Gastroesophageal sphincter (tissue), 4 donors: ENCODE data around the gene CPNE1. TPM values are rescaled to one million over a fixed set of nuclear protein-coding genes. Genes with fewer than 3 reads are reported as not detected.
A peak's percentile ranks its signal among the peaks of the same experiment; 100 is the strongest.
"Not testable (repeated sequence)": the region's sequence is repeated elsewhere in the genome, so short reads cannot be mapped to it uniquely, and the experiment has no call there.

ENCODE experiments used
- ATAC-seq: fragments of 150-250 bp; one replicate; pipeline ENCODE4 v1.9.1; 2016; ENCODE audit warnings: mild to moderate bottlenecking, moderate library complexity
- H3K27ac ChIP-seq, 4 donors: fragments of 200-600 bp; sonication (generic) in 3 of 4; 1 replicate in 3 of 4; 2 replicates in 1 of 4; pipeline ENCODE4 v1.5.1; 2016 to 2019
- H3K27me3 ChIP-seq: fragments of 200-600 bp; sonication (generic); one replicate; pipeline ENCODE4 v1.5.1; 2019
- H3K36me3 ChIP-seq, 2 donors: fragments of 200-600 bp; sonication (generic); one replicate each; pipeline ENCODE4 v1.5.1; 2019; ENCODE audit warnings: control low read depth in 1 of 2
- H3K4me1 ChIP-seq, 3 donors: fragments of 200-600 bp; sonication (generic); 1 replicate in 2 of 3; 2 replicates in 1 of 3; pipeline ENCODE4 v1.5.1; 2016 to 2019; ENCODE audit warnings: control low read depth in 2 of 3
- H3K4me3 ChIP-seq, 2 donors: fragments of 200-600 bp; sonication (generic); one replicate each; pipeline ENCODE4 v1.5.1; 2019; ENCODE audit warnings: mild to moderate bottlenecking in 1 of 2, moderate library complexity in 1 of 2
- H3K9me3 ChIP-seq, 3 donors: fragments of 200-600 bp; sonication (generic); one replicate each; pipeline ENCODE4 v1.5.1; 2017 to 2019; ENCODE audit warnings: control low read depth in 2 of 3
- CTCF ChIP-seq, 4 experiments: fragments of 200-600 bp in 2 of 4; fragments of 450-650 bp in 2 of 4; sonication (generic) in 1 of 4; IDR thresholded peaks; one replicate each; pipeline ENCODE4 v1.5.1; 2017 to 2019; ENCODE audit warnings: antibody characterized with exemption in 4 of 4, mild to moderate bottlenecking in 2 of 4, moderate library complexity in 2 of 4
- EP300 ChIP-seq: sonication (generic); formaldehyde crosslinking; IDR thresholded peaks from one replicate; pipeline ENCODE4 v1.6.1; 2017; ENCODE audit warnings: antibody characterized with exemption, mild to moderate bottlenecking
- POLR2A ChIP-seq, 2 donors: fragments of 450-650 bp; IDR thresholded peaks; one replicate each; pipeline ENCODE4 v1.6.1; 2017; ENCODE audit warnings: antibody characterized with exemption in 2 of 2, mild to moderate bottlenecking in 2 of 2, moderate library complexity in 1 of 2
- POLR2AphosphoS5 ChIP-seq: sonication (generic); formaldehyde crosslinking; IDR thresholded peaks from one replicate; pipeline ENCODE4 v1.6.1; 2017; ENCODE audit warnings: antibody characterized with exemption
- WGBS, 2 donors: methylation state at CpG; one replicate each; pipeline ENCODE4 v1.1.5; 2018; ENCODE audit warnings: low coverage in 1 of 2; 5-methylcytosine and 5-hydroxymethylcytosine counted together
- total RNA-seq, 4 donors: library from RNA; depleted of rRNA; stranded (reverse); fragments of >200 nt; gene quantifications; one replicate each; pipeline ENCODE4 v1.1.0, GENCODE V29; 2016

CPNE1 gene
- total RNA-seq = 100 to 1,000 TPM in 2 of 4 donors, 10 to 100 TPM in 2; 43.8 to 131 (median 95.2) TPM

- peaks cover 0 to 20% of the 10 kb centered on the region in 2 donors for H3K36me3 ChIP-seq
- peak within 1 kb of the TSS; percentile 92 to 100 (median 98) for H3K27ac ChIP-seq
- TF ChIP-seq POLR2AphosphoS5 = peak; percentile 97
- TF ChIP-seq POLR2A (IDR thresholded peaks at IDR 0.05) = peak; percentile 87 to 92
- peak in 2 of 4 experiments; percentile 2 to 32 for TF ChIP-seq CTCF (IDR thresholded peaks at IDR 0.05)
- no peak for TF ChIP-seq EP300
- no peaks in the 10 kb centered on the region for H3K27me3 ChIP-seq
- H3K4me1 ChIP-seq = peaks cover 3 to 42% (median 12%) of the 10 kb centered on the region in 3 donors
- H3K4me3 ChIP-seq = peak within 1 kb of the TSS; percentile 78 to 81
- ATAC-seq = peak; percentile 97
- no peaks in the 10 kb centered on the region for H3K9me3 ChIP-seq
- 0 to 2% methylated on average over 6 to 11 of the region's 61 CpGs for WGBS, 2 donors
These were observed at the start of gene CPNE1, which contains the start of gene RBM12 for GRCh38 chr20:35664466-35665206. CPNE1 (minus strand) TSS chr20:35664900; CDS start chr20:35632923, 31,977 bp downstream. RBM12 (minus strand) TSS chr20:35664900; CDS start chr20:35655322, 9,578 bp downstream.

GRCh38 chr20:35714127-35714526 is 49.4 kb upstream of the CPNE1 start:
- TF ChIP-seq EP300 (no peak), POLR2A (IDR thresholded peaks at IDR 0.05) (no peak), CTCF (IDR thresholded peaks at IDR 0.05) (no peak)
- Histone ChIP-seq H3K9me3 (no peaks in the 10 kb centered on the region), H3K4me1 (peaks cover 6 to 64% (median 10%) of the 10 kb centered on the region in 3 donors), H3K4me3 (no peak overlapping the region), H3K27ac (no peak overlapping the region), H3K36me3 (peaks cover 5 to 100% of the 10 kb centered on the region in 2 donors), H3K27me3 (no peaks in the 10 kb centered on the region)
- no peak for ATAC-seq
- 49 to 56% methylated on average over 4 of the region's 4 CpGs for WGBS, 2 donors

- not testable (repeated sequence) for H3K27ac ChIP-seq, ATAC-seq, H3K4me3 ChIP-seq, H3K9me3 ChIP-seq, H3K27me3 ChIP-seq
- H3K36me3 ChIP-seq = peaks cover 5 to 100% of the 10 kb centered on the region in 2 donors
- peaks cover 6 to 61% (median 10%) of the 10 kb centered on the region in 3 donors for H3K4me1 ChIP-seq
- 75 to 82% methylated on average over 4 to 6 of the region's 9 CpGs for WGBS, 2 donors
These were observed 48.4 kb upstream of the CPNE1 start for GRCh38 chr20:35713120-35713519.

GRCh38 chr20:35711588-35712209 is 47.0 kb upstream of the CPNE1 start:
- Histone ChIP-seq H3K9me3 (no peaks in the 10 kb centered on the region), H3K27ac (peak overlapping the region in 1 of 4 donors; percentile 2), H3K36me3 (peaks cover 9 to 100% of the 10 kb centered on the region in 2 donors), H3K27me3 (no peaks in the 10 kb centered on the region), H3K4me1 (peaks cover 6 to 54% (median 10%) of the 10 kb centered on the region in 3 donors), H3K4me3 (no peak overlapping the region)
- no peak for ATAC-seq
- 53 to 69% methylated on average over 4 to 6 of the region's 6 CpGs for WGBS, 2 donors
- no peak for TF ChIP-seq POLR2AphosphoS5
- TF ChIP-seq CTCF (IDR thresholded peaks at IDR 0.05) = no peak
- no peak for TF ChIP-seq POLR2A (IDR thresholded peaks at IDR 0.05)
- TF ChIP-seq EP300 = no peak

GRCh38 chr20:35710884-35711587 is 46.3 kb upstream of the CPNE1 start:
- peaks cover 6 to 54% (median 10%) of the 10 kb centered on the region in 3 donors for H3K4me1 ChIP-seq
- H3K36me3 ChIP-seq = peaks cover 11 to 100% of the 10 kb centered on the region in 2 donors
- WGBS, 2 donors = 47 to 51% methylated on average over 6 of the region's 6 CpGs

More at GRCh38 chr20:35710884-35711587, 46.3 kb upstream of the CPNE1 start:
- no peaks in the 10 kb centered on the region for H3K27me3 ChIP-seq
- no peak overlapping the region for H3K4me3 ChIP-seq
- ATAC-seq = no peak
- no peak for TF ChIP-seq POLR2A (IDR thresholded peaks at IDR 0.05)
- TF ChIP-seq CTCF (IDR thresholded peaks at IDR 0.05) = no peak
- TF ChIP-seq POLR2AphosphoS5 = no peak
- TF ChIP-seq EP300 = no peak
- no peak overlapping the region for H3K27ac ChIP-seq
- H3K9me3 ChIP-seq = no peaks in the 10 kb centered on the region
